Left kidney (tissue), 2 donors: ENCODE measurements around the gene CBS. TPM values are rescaled to one million over a fixed set of nuclear protein-coding genes. Genes with fewer than 3 reads are reported as not detected.
"Not testable (repeated sequence)": the region's sequence is repeated elsewhere in the genome, so short reads cannot be mapped to it uniquely, and the experiment has no call there.

Experiments used
- DNase-seq: peaks from one replicate; pipeline ENCODE4 v3.0.0-alpha.2; 2013
- polyA plus RNA-seq: library from polyadenylated mRNA; unstranded; fragments of 120-200 nt; gene quantifications from one replicate; pipeline ENCODE4 v1.2.1, GENCODE V29; 2013; ENCODE audit not compliant: insufficient read length

Gene CBS
- polyA plus RNA-seq, 1 donor = 31.0 TPM

- not testable (repeated sequence) for DNase-seq
Observed at GRCh38 chr21:43072742-43073141, 2.9 kb downstream of the CBS start.

- not testable (repeated sequence) for DNase-seq
Observed at GRCh38 chr21:43069682-43070081, 6.0 kb downstream of the CBS start.

- not testable (repeated sequence) for DNase-seq
Observed at GRCh38 chr21:43068065-43068464, 7.6 kb downstream of the CBS start.

- not testable (repeated sequence) for DNase-seq
Observed at GRCh38 chr21:43066690-43067089, 8.9 kb downstream of the CBS start.

GRCh38 chr21:43065991-43066390 is 9.6 kb downstream of the CBS start:
- not testable (repeated sequence) for DNase-seq

- not testable (repeated sequence) for DNase-seq
Observed at GRCh38 chr21:43064265-43064917, 11.2 kb downstream of the CBS start.

GRCh38 chr21:43062955-43063664 is 12.5 kb downstream of the CBS start:
- not testable (repeated sequence) for DNase-seq

GRCh38 chr21:43053112-43053511 is 22.5 kb downstream of the CBS start:
- not testable (repeated sequence) for DNase-seq

GRCh38 chr21:43045876-43046821 is 29.5 kb downstream of the CBS start:
- DNase-seq = not testable (repeated sequence)

GRCh38 chr21:43045165-43045875 is 30.3 kb downstream of the CBS start:
- DNase-seq = not testable (repeated sequence)

GRCh38 chr21:43044547-43044946 is 31.1 kb downstream of the CBS start:
- not testable (repeated sequence) for DNase-seq

GRCh38 chr21:43043291-43043690 is 32.3 kb downstream of the CBS start:
- not testable (repeated sequence) for DNase-seq

- not testable (repeated sequence) for DNase-seq
Observed at GRCh38 chr21:43042169-43042568, 33.5 kb downstream of the CBS start.

GRCh38 chr21:43038659-43039044 is 37.0 kb downstream of the CBS start:
- not testable (repeated sequence) for DNase-seq

GRCh38 chr21:43037918-43038658 is 37.5 kb downstream of the CBS start:
- DNase-seq = not testable (repeated sequence)

GRCh38 chr21:43036889-43037288 is 38.7 kb downstream of the CBS start:
- DNase-seq = not testable (repeated sequence)

- no peak for DNase-seq
Observed at GRCh38 chr21:43034826-43035225, 40.8 kb downstream of the CBS start.

GRCh38 chr21:43034101-43034500 is 41.5 kb downstream of the CBS start:
- no peak for DNase-seq

GRCh38 chr21:43031121-43031619 is 44.5 kb downstream of the CBS start:
- no peak for DNase-seq

GRCh38 chr21:43029785-43030184 is 45.9 kb downstream of the CBS start:
- DNase-seq = no peak
